ENCODE measurements around the gene TIGD1. TPM values are rescaled to one million over a fixed set of nuclear protein-coding genes. Genes with fewer than 3 reads are reported as not detected.

The TIGD1 gene
- total and polyA plus RNA-seq, 8 donors = 0.88 to 5.9 (median 2.2) TPM

DNA sequence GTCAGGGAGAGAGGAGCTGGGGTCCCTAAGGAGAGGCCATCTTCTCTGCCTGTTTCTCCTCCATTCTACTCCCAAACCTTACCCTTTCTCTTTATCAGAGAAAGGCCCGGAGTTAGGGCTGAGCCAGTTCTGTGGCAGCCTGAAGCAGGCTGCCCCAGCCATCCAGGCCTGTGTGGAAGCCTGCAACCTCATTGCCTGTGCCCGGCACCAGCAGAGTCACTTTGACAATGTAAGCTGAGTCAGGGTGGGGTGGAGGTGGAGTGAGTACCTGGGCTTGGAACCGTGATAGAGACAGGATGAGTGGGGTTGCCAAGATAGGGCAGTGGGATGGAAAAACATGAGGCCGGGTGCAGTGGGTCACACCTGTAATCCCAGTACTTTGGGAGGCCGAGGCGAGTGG lies 5.7 kb downstream of the TIGD1 start:
- 89 to 90% methylated on average over 6 of the region's 6 CpGs for WGBS, 2 donors
- TF ChIP-seq, protein P1, sequence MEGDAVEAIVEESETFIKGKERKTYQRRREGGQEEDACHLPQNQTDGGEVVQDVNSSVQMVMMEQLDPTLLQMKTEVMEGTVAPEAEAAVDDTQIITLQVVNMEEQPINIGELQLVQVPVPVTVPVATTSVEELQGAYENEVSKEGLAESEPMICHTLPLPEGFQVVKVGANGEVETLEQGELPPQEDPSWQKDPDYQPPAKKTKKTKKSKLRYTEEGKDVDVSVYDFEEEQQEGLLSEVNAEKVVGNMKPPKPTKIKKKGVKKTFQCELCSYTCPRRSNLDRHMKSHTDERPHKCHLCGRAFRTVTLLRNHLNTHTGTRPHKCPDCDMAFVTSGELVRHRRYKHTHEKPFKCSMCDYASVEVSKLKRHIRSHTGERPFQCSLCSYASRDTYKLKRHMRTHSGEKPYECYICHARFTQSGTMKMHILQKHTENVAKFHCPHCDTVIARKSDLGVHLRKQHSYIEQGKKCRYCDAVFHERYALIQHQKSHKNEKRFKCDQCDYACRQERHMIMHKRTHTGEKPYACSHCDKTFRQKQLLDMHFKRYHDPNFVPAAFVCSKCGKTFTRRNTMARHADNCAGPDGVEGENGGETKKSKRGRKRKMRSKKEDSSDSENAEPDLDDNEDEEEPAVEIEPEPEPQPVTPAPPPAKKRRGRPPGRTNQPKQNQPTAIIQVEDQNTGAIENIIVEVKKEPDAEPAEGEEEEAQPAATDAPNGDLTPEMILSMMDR (IDR thresholded peaks at IDR 0.05) = no peak
- no peak for ATAC-seq

DNA sequence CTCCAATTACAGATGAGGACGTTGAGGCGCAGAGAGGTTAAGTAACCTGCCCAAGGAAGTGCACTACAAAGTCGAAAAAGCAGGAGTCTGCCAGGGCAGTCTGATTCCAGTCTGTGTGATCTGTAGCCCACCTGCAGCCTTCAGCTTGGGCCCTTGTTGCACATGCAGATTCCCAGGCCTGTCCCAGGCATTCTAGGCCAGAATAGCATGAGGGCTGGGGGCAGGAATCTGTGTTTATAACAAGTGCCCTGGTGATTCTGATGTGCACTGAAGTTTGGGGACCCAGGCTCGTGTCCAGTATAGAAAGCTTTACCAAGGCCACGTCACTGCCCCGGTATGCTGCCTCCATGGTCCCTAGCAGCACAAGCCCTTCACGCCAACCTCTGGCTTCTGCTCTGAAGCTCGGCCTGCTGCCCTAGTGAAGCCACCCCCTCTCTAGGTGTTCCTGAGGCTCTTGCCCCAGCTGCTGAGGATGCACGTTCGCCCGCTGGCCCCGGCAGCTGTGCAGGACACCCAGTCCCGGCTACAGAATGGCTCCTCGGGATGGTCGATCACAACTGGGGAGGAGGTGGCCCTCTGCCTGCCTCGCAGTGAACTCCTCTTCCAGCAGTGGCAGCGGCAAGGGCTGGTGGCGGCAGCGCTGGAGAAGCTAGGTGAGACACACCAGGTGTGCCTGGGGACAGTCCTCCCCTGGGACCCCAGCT lies 6.3 kb downstream of the TIGD1 start:
- no peak overlapping the region for H3K27ac ChIP-seq
- TF ChIP-seq, protein P1 (IDR thresholded peaks at IDR 0.05) = no peak
- ATAC-seq (no peak), FAIRE-seq (no peak), DNase-seq (peak in 1 of 6 donors; percentile 69)
- no peaks in the 10 kb centered on the region for H3K36me3 ChIP-seq
- H3K4me3 ChIP-seq = no peak overlapping the region
- 91 to 94% methylated on average over 19 of the region's 19 CpGs for WGBS, 2 donors
- no peaks in the 10 kb centered on the region for H3K4me1 ChIP-seq
- H3K27me3 ChIP-seq = no peaks in the 10 kb centered on the region
- intact Hi-C loops (cut with DNase I) = no loop called here
- no peaks in the 10 kb centered on the region for H3K9me3 ChIP-seq

More for the DNA sequence above, 5.7 kb downstream of the TIGD1 start:
- DNase-seq (peak in 1 of 6 donors; percentile 20), FAIRE-seq (no peak)
- H3K36me3 ChIP-seq = no peaks in the 10 kb centered on the region
- intact Hi-C loops (cut with DNase I) = no loop called here
- no peak overlapping the region for H3K27ac ChIP-seq
- no peaks in the 10 kb centered on the region for H3K27me3 ChIP-seq
- H3K4me1 ChIP-seq = peaks cover 0 to 4% (median 0%) of the 10 kb centered on the region in 3 donors
- H3K9me3 ChIP-seq = no peaks in the 10 kb centered on the region
- no peak overlapping the region for H3K4me3 ChIP-seq

DNA sequence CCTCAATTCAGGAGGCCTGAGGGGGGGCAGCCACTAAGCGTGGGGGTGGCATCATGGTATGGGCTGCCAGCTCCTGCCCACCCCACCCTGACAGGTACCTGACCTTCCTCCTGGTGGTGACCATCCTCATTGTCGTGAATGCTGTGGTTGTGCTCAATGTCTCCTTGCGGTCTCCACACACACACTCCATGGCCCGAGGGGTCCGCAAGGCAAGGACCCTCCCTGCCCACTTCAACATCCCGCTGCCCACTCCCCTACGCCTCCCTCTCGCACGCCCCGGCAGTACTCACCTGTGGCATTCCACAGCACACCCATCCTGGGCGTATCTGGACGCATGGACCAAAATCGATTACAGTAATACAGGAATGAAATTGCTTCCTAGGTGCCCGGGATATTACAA lies 6.9 kb downstream of the TIGD1 start:
- WGBS, 2 donors = 85 to 91% methylated on average over 14 of the region's 14 CpGs
- FAIRE-seq (no peak), ATAC-seq (no peak), DNase-seq (peak in 1 of 6 donors; percentile 47)
- Histone ChIP-seq H3K4me3 (no peak overlapping the region), H3K36me3 (no peaks in the 10 kb centered on the region), H3K27me3 (no peaks in the 10 kb centered on the region), H3K4me1 (no peaks in the 10 kb centered on the region), H3K9me3 (no peaks in the 10 kb centered on the region), H3K27ac (no peak overlapping the region)
- intact Hi-C loops (cut with DNase I) = no loop called here
- TF ChIP-seq, protein P1 (IDR thresholded peaks at IDR 0.05) = no peak

DNA sequence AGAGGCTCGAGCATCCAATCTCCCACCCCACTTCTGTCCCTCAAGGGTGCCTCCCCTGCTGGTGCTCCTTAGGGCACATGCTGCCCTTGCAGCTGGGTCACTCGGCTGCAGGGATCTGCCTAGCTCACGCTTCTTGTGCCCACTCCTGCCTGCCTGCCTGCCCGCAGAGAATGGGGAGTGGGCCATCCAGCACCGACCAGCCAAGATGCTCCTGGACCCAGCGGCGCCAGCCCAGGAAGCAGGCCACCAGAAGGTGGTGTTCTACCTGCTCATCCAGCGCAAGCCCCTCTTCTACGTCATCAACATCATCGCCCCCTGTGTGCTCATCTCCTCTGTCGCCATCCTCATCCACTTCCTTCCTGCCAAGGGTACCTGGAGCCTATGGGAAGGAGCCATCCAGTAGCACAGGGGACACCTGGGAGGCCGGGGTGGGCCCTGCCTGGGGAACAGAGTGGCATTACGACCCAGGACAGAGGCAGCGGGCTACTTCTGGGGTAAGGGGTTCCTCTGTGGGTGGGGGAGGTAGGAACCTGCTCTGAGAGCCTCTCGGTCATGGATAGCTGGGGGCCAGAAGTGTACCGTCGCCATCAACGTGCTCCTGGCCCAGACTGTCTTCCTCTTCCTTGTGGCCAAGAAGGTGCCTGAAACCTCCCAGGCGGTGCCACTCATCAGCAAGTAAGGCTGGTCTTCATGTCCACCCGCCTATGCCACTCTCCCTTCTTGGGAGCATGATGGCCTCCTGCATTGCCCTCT lies 7.5 kb downstream of the TIGD1 start:
- H3K27me3 ChIP-seq = no peaks in the 10 kb centered on the region
- ATAC-seq = no peak

More for the DNA sequence above, 7.5 kb downstream of the TIGD1 start:
- WGBS, 2 donors = 90 to 92% methylated on average over 19 to 20 of the region's 20 CpGs
- Histone ChIP-seq H3K27ac (no peak overlapping the region), H3K9me3 (no peaks in the 10 kb centered on the region), H3K36me3 (no peaks in the 10 kb centered on the region), H3K4me1 (no peaks in the 10 kb centered on the region), H3K4me3 (no peak overlapping the region)
- intact Hi-C loops (cut with DNase I) = no loop called here
- FAIRE-seq (no peak), DNase-seq (no peak)
- TF ChIP-seq, protein P1 (IDR thresholded peaks at IDR 0.05) = no peak
